HCT116 (cell line): ENCODE data around the gene RNF126. TPM values are rescaled to one million over a fixed set of nuclear protein-coding genes. Genes with fewer than 3 reads are reported as not detected.

ENCODE experiments used
- ATAC-seq: fragments of 200-7000 bp; cut with Tn5 transposase; 2 replicates; pipeline ENCODE4 v1.9.1; 2020; ENCODE audit warnings: mild to moderate bottlenecking, moderate library complexity
- BruUV-seq: library from RNA; stranded (reverse); fragments of 400-500 nt; replicated peaks from 2 replicates; lab custom pipeline; 2021; lab: Mats Ljungman, UMichigan
- CTCF ChIA-PET: fragments of 300-600 bp; sonication (Branson Sonifier 250); formaldehyde crosslinking; loops from one replicate; lab custom pipeline; 2021; ENCODE audit warnings: antibody characterized with exemption; lab: Charles Lee
- POLR2A ChIA-PET: fragments of 300-600, 350-600 bp; sonication (Branson Sonifier 250); formaldehyde crosslinking; loops from one replicate; lab custom pipeline; 2021; ENCODE audit warnings: antibody characterized with exemption; lab: Charles Lee
- RAD21 ChIA-PET, 2 experiments: fragments of 300-600 bp; sonication (Branson Sonifier 250); formaldehyde crosslinking; loops; one replicate each; lab custom pipeline; 2023; ENCODE audit warnings: low total read pairs in 2 of 2; ENCODE audit not compliant: uncharacterized antibody in 2 of 2, unreplicated experiment in 2 of 2, low non-redundant PET in 1 of 2; lab: Charles Lee
- DNase-seq: peaks from one replicate; pipeline ENCODE4 v3.0.0-alpha.2; 2010; ENCODE audit warnings: low read depth, low spot score
- H2AFZ ChIP-seq: fragments of 200-600 bp; shearing (Covaris generic), sonication (generic); 2 replicates; pipeline ENCODE4 v1.6.1; 2017; ENCODE audit warnings: low read depth, mixed run types, mixed read lengths, antibody characterized with exemption, low read length; ENCODE audit not compliant: poor library complexity, severe bottlenecking
- H3K27ac ChIP-seq: 2 replicates; pipeline ENCODE4 v1.5.1; 2012; ENCODE audit warnings: low read depth, low read length
- H3K27me3 ChIP-seq: fragments of 200-600 bp; sonication (generic); 2 replicates; pipeline ENCODE4 v1.6.1; 2016; ENCODE audit warnings: mixed run types, low read length, mixed read lengths; ENCODE audit not compliant: insufficient read depth
- H3K36me3 ChIP-seq, 2 experiments: fragments of 200-500 bp in 1 of 2; fragments of 200-600 bp in 1 of 2; sonication (Bioruptor generic) in 1 of 2; sonication (generic) in 1 of 2; 2 replicates each; pipeline versions ENCODE4 v1.5.1 to v1.6.1; 2014 to 2016; ENCODE audit warnings: low read length in 2 of 2, inconsistent platforms in 1 of 2, mixed read lengths in 1 of 2, mixed run types in 1 of 2; ENCODE audit not compliant: insufficient read depth in 2 of 2, control insufficient read depth in 1 of 2
- H3K4me1 ChIP-seq, 2 experiments: fragments of 200-600 bp in 1 of 2; sonication (generic) in 1 of 2; 2 replicates each; pipeline versions ENCODE4 v1.5.1 to v1.6.1; 2012 to 2017; ENCODE audit warnings: low read length in 2 of 2, inconsistent platforms in 1 of 2, mild to moderate bottlenecking in 1 of 2, mixed read lengths in 1 of 2, mixed run types in 1 of 2, moderate library complexity in 1 of 2; ENCODE audit not compliant: insufficient read depth in 2 of 2, control insufficient read depth in 1 of 2
- H3K4me2 ChIP-seq: fragments of 200-600 bp; sonication (generic); 2 replicates; pipeline ENCODE4 v1.6.1; 2017; ENCODE audit warnings: mixed run types, low read length, mixed read lengths
- H3K4me3 ChIP-seq, 2 experiments: fragments of 200-600 bp in 1 of 2; sonication (generic) in 1 of 2; replicated peaks in 1 of 2; 2 replicates each; pipeline ENCODE4 v1.5.1; 2011 to 2016; ENCODE audit warnings: low read length in 2 of 2, control low read depth in 1 of 2, low read depth in 1 of 2, mild to moderate bottlenecking in 1 of 2, mixed read lengths in 1 of 2, mixed run types in 1 of 2
- H3K79me2 ChIP-seq: fragments of 200-600 bp; sonication (generic); 2 replicates; pipeline ENCODE4 v1.6.1; 2017; ENCODE audit warnings: mild to moderate bottlenecking, mixed run types, low read length, moderate library complexity, mixed read lengths; ENCODE audit not compliant: insufficient read depth
- H3K9ac ChIP-seq: fragments of 200-600 bp; sonication (generic); 2 replicates; pipeline ENCODE4 v1.6.1; 2016; ENCODE audit warnings: low read length, mixed read lengths
- H3K9me2 ChIP-seq: fragments of 200-600 bp; sonication (generic), shearing (Covaris generic); 2 replicates; pipeline ENCODE4 v1.6.1; 2017; ENCODE audit warnings: mixed run types, mild to moderate bottlenecking, moderate library complexity; ENCODE audit not compliant: insufficient read depth
- H3K9me3 ChIP-seq, 2 experiments: fragments of 200-500 bp in 1 of 2; fragments of 200-600 bp in 1 of 2; sonication (Bioruptor generic) in 1 of 2; sonication (generic) in 1 of 2; 2 replicates each; pipeline ENCODE4 v1.6.1; 2014 to 2017; ENCODE audit warnings: low read length in 2 of 2, mixed read lengths in 2 of 2, inconsistent platforms in 1 of 2, low read depth in 1 of 2, mild to moderate bottlenecking in 1 of 2, mixed run types in 1 of 2, moderate library complexity in 1 of 2; ENCODE audit not compliant: control insufficient read depth in 1 of 2, insufficient read depth in 1 of 2
- H4K20me1 ChIP-seq: fragments of 200-600 bp; sonication (generic), shearing (Covaris generic); 2 replicates; pipeline ENCODE4 v1.6.1; 2017; ENCODE audit warnings: mixed run types, mild to moderate bottlenecking, moderate library complexity; ENCODE audit not compliant: insufficient read depth
- ATF3 ChIP-seq: IDR thresholded peaks from 2 replicates; pipeline ENCODE4 v1.6.1; 2012
- CBX3 ChIP-seq: IDR thresholded peaks from 2 replicates; pipeline ENCODE4 v1.6.1; 2012; ENCODE audit warnings: low read depth
- CEBPB ChIP-seq: IDR thresholded peaks from 2 replicates; pipeline ENCODE4 v1.6.1; 2012; ENCODE audit warnings: low read depth
- CTCF ChIP-seq, 3 experiments: fragments of 200-600 bp in 1 of 3; sonication (generic) in 1 of 3; IDR thresholded peaks in 2 of 3; conservative IDR thresholded peaks in 1 of 3; 2 replicates each; pipeline ENCODE4 v1.5.1; 2012 to 2017; ENCODE audit warnings: low read depth in 2 of 3, low read length in 2 of 3, antibody characterized with exemption in 1 of 3, borderline replicate concordance in 1 of 3, control low read depth in 1 of 3, mild to moderate bottlenecking in 1 of 3, mixed read lengths in 1 of 3, mixed run types in 1 of 3, moderate library complexity in 1 of 3; ENCODE audit not compliant: insufficient read depth in 1 of 3
- ELF1 ChIP-seq: IDR thresholded peaks from 2 replicates; pipeline ENCODE4 v1.6.1; 2012; ENCODE audit warnings: low read depth, borderline replicate concordance
- EZH2 ChIP-seq: fragments of 200-600 bp; sonication (generic); IDR thresholded peaks from 2 replicates; pipeline ENCODE4 v1.6.1; 2017; ENCODE audit warnings: antibody characterized with exemption, mixed run types
- JUND ChIP-seq: IDR thresholded peaks from 2 replicates; pipeline ENCODE4 v1.6.1; 2012
- SP1 ChIP-seq: IDR thresholded peaks from 2 replicates; pipeline ENCODE4 v1.6.1; 2012; ENCODE audit warnings: low read depth
- TCF7L2 ChIP-seq: IDR thresholded peaks from 2 replicates; pipeline ENCODE4 v1.7.0; 2011; ENCODE audit warnings: borderline replicate concordance, inconsistent platforms; ENCODE audit not compliant: insufficient read depth, insufficient read length; ENCODE audit errors: extremely low read depth
- YY1 ChIP-seq: IDR thresholded peaks from 2 replicates; pipeline ENCODE4 v1.6.1; 2011; ENCODE audit warnings: low read length, low read depth, moderate library complexity, mild to moderate bottlenecking; ENCODE audit not compliant: insufficient replicate concordance; ENCODE audit errors: extremely low read depth
- ZNF274 ChIP-seq: fragments of 200-500 bp; sonication (Bioruptor generic); IDR thresholded peaks from 2 replicates; pipeline ENCODE4 v1.6.1; 2014; ENCODE audit warnings: mild to moderate bottlenecking, low read depth, low read length, inconsistent platforms
- intact Hi-C: fragments of 100-400 bp; cut with micrococcal nuclease; formaldehyde crosslinking; loops from 2 replicates; pipeline ENCODE4 v1.10.0; 2022
- total RNA-seq: library from RNA; stranded (reverse); gene quantifications from one replicate; pipeline ENCODE4 v1.2.1, GENCODE V29; 2021; ENCODE audit not compliant: unreplicated experiment

The RNF126 gene
- total RNA-seq, 1 experiment from 2014 or later, result 93.8 TPM

DNA sequence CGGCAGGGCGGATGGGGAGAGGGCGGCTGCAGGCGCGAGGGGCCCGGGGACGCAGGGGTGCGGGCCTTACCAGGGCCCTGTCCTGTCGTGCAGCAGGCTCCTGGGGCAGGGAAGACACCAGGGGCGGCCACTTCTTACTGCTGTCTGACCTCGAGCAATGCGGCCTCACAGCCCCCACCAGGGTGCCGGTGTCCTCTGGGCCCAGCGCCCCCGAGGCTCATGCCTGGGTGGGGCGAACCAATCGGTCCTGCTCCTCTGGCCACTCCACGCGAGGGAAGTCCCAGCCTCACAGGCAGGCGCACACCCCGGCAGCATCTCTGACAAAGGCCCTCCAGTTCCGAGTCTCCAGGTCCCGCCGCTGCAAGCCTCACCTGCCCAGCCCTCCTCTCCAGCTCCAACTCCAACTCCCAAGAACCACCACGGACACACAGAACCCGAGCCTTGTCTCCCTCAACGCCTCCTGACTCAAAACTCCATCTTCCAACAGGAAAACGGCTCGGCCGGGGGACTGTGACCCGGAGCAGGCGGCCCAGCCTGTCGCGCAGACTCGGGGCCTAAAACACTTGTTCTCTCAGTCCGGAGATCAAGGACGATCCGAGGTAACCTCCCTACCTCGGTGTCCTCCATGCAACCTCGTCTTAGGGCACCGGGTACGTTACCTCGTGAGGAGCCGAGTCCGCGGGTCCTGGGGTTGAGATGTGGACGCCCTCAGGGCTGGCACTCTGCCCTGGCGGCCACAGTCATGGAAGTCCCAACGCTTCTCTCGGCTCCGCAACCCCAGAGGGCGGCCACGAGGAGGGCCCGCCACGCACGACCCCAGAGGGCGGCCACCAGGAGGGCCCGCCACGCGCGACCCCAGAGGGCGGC lies 16.9 kb downstream of the RNF126 start:
- no peaks in the 10 kb centered on the region for H3K9me2 ChIP-seq
- TF ChIP-seq SP1 (no peak), TCF7L2 (no peak), ELF1 (no peak), CEBPB (no peak), ZNF274 (no peak), JUND (no peak), YY1 (no peak), CTCF (IDR thresholded peaks at IDR 0.05 in 2 of 3, conservative IDR thresholded peaks at IDR 0.05 in 1 of 3; ENCODE audit: borderline replicate concordance in 1 of 3, insufficient read depth in 1 of 3, low read depth in 2 of 3, low read length in 2 of 3) (no peak), EZH2 (no peak), ATF3 (no peak), CBX3 (no peak)
- TF ChIP-seq, all 23 proteins: peak for 0
- ChIA-PET RAD21 (no interaction called here), CTCF (no interaction called here), POLR2A (no interaction called here)
- no peak overlapping the region for H2AFZ ChIP-seq
- no peak overlapping the region for H3K27ac ChIP-seq
- H3K79me2 ChIP-seq, result peaks cover 12% of the 10 kb centered on the region; the same call in 1 of the 2 replicates
- H3K4me1 ChIP-seq, result no peaks in the 10 kb centered on the region
- intact Hi-C loops, result no loop called here
- BruUV-seq, result no TSS peak
- H3K36me3 ChIP-seq, result peaks cover 5 to 22% of the 10 kb centered on the region in 2 experiments; a peak in 3 of 4 replicates
- H3K9me3 ChIP-seq, result no peaks in the 10 kb centered on the region
- no peak overlapping the region for H3K9ac ChIP-seq
- H3K4me2 ChIP-seq, result no peak overlapping the region
- DNase-seq (no peak), ATAC-seq (peak; percentile 15; the same call in 1 of the 2 replicates)
- no peak overlapping the region for H3K4me3 ChIP-seq
- H4K20me1 ChIP-seq, result no peaks in the 10 kb centered on the region
- H3K27me3 ChIP-seq, result no peaks in the 10 kb centered on the region
